ENCODE measurements around the gene AKNA. TPM values are rescaled to one million over a fixed set of nuclear protein-coding genes. Genes with fewer than 3 reads are reported as not detected.

The AKNA gene
- polyA plus RNA-seq, 3 donors = 3.3 to 147 (median 7.3) TPM

- Histone ChIP-seq H2AFZ (ENCODE audit: insufficient read depth, low read depth, low read length, poor library complexity, severe bottlenecking) (no peak overlapping the region), H3K4me1 (ENCODE audit: control insufficient read depth in 1 of 2, insufficient read depth in 2 of 2, low read length in 2 of 2) (peaks cover 81 to 95% of the 10 kb centered on the region in 2 donors), H3K9ac (ENCODE audit: insufficient read depth, low read length, poor library complexity, severe bottlenecking) (no peak overlapping the region), H4K20me1 (ENCODE audit: insufficient read depth, low read length) (peaks cover 61% of the 10 kb centered on the region), H3K9me3 (replicated peaks in 1 of 2; ENCODE audit: control insufficient read depth in 1 of 2, insufficient read depth in 1 of 2, low read length in 2 of 2) (no peaks in the 10 kb centered on the region), H3K27me3 (ENCODE audit: control insufficient read depth in 2 of 2, insufficient read depth in 2 of 2, low read length in 2 of 2) (no peaks in the 10 kb centered on the region), H3K4me3 (replicated peaks in 1 of 3; ENCODE audit: low read depth in 2 of 3, low read length in 3 of 3) (no peak overlapping the region), H3K36me3 (replicated peaks in 1 of 2; ENCODE audit: control insufficient read depth in 1 of 2, insufficient read depth in 2 of 2, low read length in 2 of 2) (peaks cover 70 to 88% of the 10 kb centered on the region in 2 donors), H3K79me2 (ENCODE audit: insufficient read depth, low read length) (peaks cover 92% of the 10 kb centered on the region), H3K4me2 (replicated peaks; ENCODE audit: extremely low read depth, low read length, poor library complexity, severe bottlenecking) (no peak overlapping the region), H3K27ac (ENCODE audit: low read depth in 1 of 2, low read length in 2 of 2) (peak overlapping the region in 1 of 2 donors; percentile 78)
- DNase-seq = no peak
- intact Hi-C loops (cut with micrococcal nuclease) = no loop called here
- H3K9me3 Mint-ChIP-seq = no peaks in the 10 kb centered on the region
- peak overlapping the region; percentile 42 to 87 (median 79) for H3K27ac Mint-ChIP-seq
- H3K36me3 Mint-ChIP-seq = peaks cover 76 to 95% of the 10 kb centered on the region in 2 donors
- TF ChIP-seq CTCF (IDR thresholded peaks at IDR 0.05) = no peak
- peaks cover 0 to 2% (median 0%) of the 10 kb centered on the region in 3 donors for H3K27me3 Mint-ChIP-seq (ENCODE audit: low read depth in 3 of 3)
- peaks cover 79% of the 10 kb centered on the region for H3K4me1 Mint-ChIP-seq
- 92% methylated on average over 7 of the region's 8 CpGs for WGBS (ENCODE audit: insufficient coverage)
- H3K4me3 Mint-ChIP-seq = no peak overlapping the region
Measured at GRCh38 chr9:114378016-114378415, 9.8 kb downstream of the AKNA start.

- Histone ChIP-seq H3K9ac (ENCODE audit: insufficient read depth, low read length, poor library complexity, severe bottlenecking) (peak overlapping the region; percentile 18), H3K4me1 (ENCODE audit: control insufficient read depth in 1 of 2, insufficient read depth in 2 of 2, low read length in 2 of 2) (peaks cover 81 to 95% of the 10 kb centered on the region in 2 donors), H3K4me2 (replicated peaks; ENCODE audit: extremely low read depth, low read length, poor library complexity, severe bottlenecking) (no peak overlapping the region), H3K4me3 (replicated peaks in 1 of 3; ENCODE audit: low read depth in 2 of 3, low read length in 3 of 3) (no peak overlapping the region), H2AFZ (ENCODE audit: insufficient read depth, low read depth, low read length, poor library complexity, severe bottlenecking) (no peak overlapping the region), H4K20me1 (ENCODE audit: insufficient read depth, low read length) (peaks cover 55% of the 10 kb centered on the region), H3K9me3 (replicated peaks in 1 of 2; ENCODE audit: control insufficient read depth in 1 of 2, insufficient read depth in 1 of 2, low read length in 2 of 2) (no peaks in the 10 kb centered on the region), H3K79me2 (ENCODE audit: insufficient read depth, low read length) (peaks cover 86% of the 10 kb centered on the region), H3K27ac (ENCODE audit: low read depth in 1 of 2, low read length in 2 of 2) (peak overlapping the region; percentile 62 to 78), H3K27me3 (ENCODE audit: control insufficient read depth in 2 of 2, insufficient read depth in 2 of 2, low read length in 2 of 2) (no peaks in the 10 kb centered on the region), H3K36me3 (replicated peaks in 1 of 2; ENCODE audit: control insufficient read depth in 1 of 2, insufficient read depth in 2 of 2, low read length in 2 of 2) (peaks cover 66 to 83% of the 10 kb centered on the region in 2 donors)
- no peak for DNase-seq
- H3K4me3 Mint-ChIP-seq = no peak overlapping the region
- 88% methylated on average over 17 of the region's 19 CpGs for WGBS (ENCODE audit: insufficient coverage)
- no peak for TF ChIP-seq CTCF (IDR thresholded peaks at IDR 0.05)
- H3K36me3 Mint-ChIP-seq = peaks cover 79 to 90% of the 10 kb centered on the region in 2 donors
- intact Hi-C loops (cut with micrococcal nuclease) = no loop called here
- H3K9me3 Mint-ChIP-seq = no peaks in the 10 kb centered on the region
- H3K4me1 Mint-ChIP-seq = peaks cover 79% of the 10 kb centered on the region
- H3K27me3 Mint-ChIP-seq (ENCODE audit: low read depth in 3 of 3) = peaks cover 0 to 2% (median 0%) of the 10 kb centered on the region in 3 donors
- peak overlapping the region; percentile 79 to 88 (median 84) for H3K27ac Mint-ChIP-seq
Measured at GRCh38 chr9:114376586-114377445, 11.0 kb downstream of the AKNA start.
